ELR (cell line): ENCODE results near the gene OAF.
"Not testable (repeated sequence)": the region's sequence is repeated elsewhere in the genome, so short reads cannot be mapped to it uniquely, and the experiment has no call there.

Experiments
- DNase-seq: peaks from one replicate; pipeline ENCODE4 v3.0.0-alpha.2; 2015; ENCODE audit warnings: low read depth

The OAF gene

GRCh38 chr11:120244476-120245365 is 33.9 kb downstream of the OAF start:
- peak; percentile 26 for DNase-seq

DNA sequence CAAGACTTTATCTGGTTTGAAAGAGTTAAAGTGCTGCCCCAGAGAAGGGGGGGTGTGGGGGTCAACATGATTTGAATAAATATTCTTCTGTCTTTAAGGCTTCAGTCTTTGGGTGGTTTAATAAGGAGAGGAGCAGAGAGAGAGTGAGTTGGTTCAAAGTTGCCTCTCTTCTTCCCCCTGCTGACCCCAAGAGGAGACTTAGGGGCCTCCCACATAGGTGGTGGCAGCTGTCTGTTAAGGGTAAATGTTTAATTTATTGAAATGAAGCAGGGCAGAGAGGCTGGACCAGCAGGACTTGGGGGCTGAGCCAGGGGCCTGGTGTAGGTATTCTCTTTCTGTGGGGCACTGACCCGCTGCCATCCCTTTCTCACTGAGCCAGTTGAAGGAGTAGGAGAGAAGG is 34.6 kb downstream of the OAF start:
- DNase-seq = no peak

GRCh38 chr11:120248551-120249278 is 37.9 kb downstream of the OAF start:
- DNase-seq = peak; percentile 77

GRCh38 chr11:120249279-120250262 is 38.7 kb downstream of the OAF start:
- DNase-seq = no peak

DNA sequence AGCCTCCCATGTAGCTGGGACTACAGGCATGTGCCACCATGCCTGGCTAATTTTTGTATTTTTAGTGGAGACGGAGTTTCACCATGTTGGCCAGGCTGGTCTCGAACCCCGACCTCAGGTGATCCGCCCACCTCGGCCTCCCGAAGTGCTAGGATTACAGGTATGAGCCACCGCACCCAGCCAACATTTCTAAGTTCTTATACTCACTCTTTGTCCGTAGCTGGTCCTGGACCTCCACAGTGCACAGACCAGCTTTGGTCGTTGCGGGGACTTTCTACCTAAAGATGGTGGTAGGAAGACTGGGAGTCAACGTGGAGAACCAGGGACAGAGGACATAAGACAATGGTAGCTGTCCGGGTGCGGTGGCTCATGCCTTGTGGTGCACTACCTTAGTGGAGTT is 42.5 kb downstream of the OAF start:
- DNase-seq = not testable (repeated sequence)

GRCh38 chr11:120254788-120255518 is 44.1 kb downstream of the OAF start:
- no peak for DNase-seq

DNA sequence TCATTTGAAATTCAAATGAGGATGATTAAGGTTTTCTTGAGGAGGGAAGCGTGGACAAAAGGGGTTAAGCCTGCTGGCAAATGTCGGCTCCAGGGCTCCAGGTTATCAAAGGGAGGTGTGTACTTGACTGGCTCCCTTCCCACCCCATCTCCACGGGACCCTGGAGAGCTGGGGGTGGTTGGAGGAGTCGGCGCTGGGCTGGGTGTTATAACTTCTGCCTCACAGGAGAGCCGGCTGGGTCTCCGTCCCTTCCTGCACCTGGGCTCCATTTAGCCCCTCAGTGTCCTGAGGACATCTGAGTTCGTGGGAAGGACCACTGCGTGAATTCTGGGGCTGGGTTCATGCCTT is 44.7 kb downstream of the OAF start:
- DNase-seq = no peak

GRCh38 chr11:120256178-120256577 is 45.3 kb downstream of the OAF start:
- no peak for DNase-seq

DNA sequence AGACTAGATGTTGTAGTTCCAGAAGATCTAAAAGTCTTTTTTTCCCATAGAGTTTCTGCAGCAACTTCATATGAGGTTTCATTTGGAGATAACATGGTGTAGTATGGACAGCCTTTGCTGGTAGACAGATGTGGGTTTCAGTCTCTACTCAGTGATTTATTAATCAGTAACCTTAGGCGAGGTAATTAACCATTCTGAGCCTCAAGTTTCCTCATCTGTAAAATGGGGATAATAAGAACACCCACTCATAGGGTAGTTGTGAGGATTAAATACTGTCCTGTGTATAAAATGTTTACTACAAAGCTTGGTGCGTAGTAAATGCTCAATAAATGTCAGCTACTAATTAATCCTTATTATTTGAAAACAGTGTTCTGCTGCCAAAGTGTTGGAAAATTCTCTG is 45.9 kb downstream of the OAF start:
- DNase-seq = no peak

GRCh38 chr11:120257346-120257745 is 46.5 kb downstream of the OAF start:
- no peak for DNase-seq

- DNase-seq = no peak
These were observed 47.8 kb downstream of the OAF start for GRCh38 chr11:120258661-120259060.

DNA sequence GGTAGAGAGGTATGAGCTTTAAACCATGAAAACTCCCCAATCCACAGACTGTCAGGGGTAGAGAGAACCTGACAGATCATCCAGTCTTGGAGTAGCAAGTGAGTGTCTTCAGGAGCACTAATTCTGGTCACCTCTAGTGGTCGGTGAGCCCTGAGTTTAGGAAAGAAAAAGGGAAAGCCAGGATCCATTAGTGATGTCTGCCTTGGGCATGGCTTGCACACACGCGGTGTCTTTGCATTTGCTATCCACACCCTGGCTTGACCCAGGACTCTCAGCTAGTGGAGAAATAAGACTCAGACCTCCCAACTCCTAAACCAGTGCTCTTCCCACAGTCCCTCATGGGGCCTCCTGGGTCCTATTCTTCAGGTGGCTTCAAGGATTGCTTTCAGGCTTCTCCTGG is 48.4 kb downstream of the OAF start:
- DNase-seq = no peak

GRCh38 chr11:120259988-120260565 is 49.2 kb downstream of the OAF start:
- DNase-seq = no peak

DNA sequence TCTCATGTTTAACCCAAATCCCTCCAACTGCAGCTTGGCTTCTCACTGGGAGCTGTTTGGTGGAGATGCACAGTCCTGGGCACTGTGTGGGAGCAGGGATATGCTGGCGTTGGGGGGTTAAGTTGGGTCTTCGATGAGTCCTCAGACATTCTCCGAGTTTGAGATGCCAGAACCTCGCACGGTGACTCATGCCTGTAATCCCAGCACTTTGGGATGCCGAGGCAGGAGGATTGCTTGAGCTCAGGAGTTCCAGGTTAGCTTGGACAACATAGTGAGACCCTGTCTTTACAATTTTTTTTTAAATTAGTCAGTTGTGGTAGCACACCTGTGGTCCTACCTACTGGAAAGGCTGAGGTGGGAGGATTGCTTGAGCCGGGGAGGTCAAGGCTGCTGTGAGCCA is 49.8 kb downstream of the OAF start:
- DNase-seq = no peak

DNA sequence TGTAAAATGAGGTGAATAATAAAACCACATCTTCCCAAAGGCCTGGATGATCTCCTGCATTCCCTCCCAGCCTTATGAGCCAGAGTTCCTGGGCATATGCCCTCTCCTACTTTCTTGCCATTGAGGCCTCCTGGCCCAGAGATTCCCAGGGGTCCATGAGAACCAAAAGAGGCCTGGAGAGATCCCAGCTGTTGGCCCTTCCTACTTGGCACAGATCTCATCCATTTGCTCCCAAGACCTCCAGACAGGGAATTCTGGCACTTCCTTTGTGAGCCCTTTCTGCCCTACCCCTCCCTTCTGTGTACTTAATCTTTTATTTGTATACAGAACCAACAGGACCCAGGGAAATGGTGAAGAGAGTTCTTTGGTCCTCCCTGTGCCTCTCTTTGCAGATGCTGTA is 50.5 kb downstream of the OAF start:
- no peak for DNase-seq

DNA sequence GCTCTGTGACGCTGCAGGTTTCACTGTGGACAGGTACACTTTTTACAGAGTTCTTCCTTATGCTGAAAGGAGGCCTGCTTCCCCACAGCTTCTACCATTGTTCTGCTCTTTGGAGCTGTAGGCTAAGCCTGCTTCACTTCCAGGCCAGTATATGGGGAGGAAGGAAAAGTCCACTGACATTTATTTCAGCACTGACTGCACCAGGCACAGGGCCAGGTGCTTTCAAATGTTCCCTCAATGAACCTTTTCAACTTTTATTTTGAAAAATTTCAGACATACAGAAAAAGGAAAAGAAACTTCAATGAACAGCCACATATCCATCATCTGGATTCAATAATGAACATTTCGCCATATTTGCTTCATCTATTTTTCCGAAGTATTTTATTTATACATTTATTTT is 51.1 kb downstream of the OAF start:
- DNase-seq = no peak

GRCh38 chr11:120267319-120267718 is 56.5 kb downstream of the OAF start:
- no peak for DNase-seq

GRCh38 chr11:120268686-120269085 is 57.9 kb downstream of the OAF start:
- no peak for DNase-seq

- DNase-seq = no peak
These were observed 59.6 kb downstream of the OAF start for GRCh38 chr11:120270386-120270785.

DNA sequence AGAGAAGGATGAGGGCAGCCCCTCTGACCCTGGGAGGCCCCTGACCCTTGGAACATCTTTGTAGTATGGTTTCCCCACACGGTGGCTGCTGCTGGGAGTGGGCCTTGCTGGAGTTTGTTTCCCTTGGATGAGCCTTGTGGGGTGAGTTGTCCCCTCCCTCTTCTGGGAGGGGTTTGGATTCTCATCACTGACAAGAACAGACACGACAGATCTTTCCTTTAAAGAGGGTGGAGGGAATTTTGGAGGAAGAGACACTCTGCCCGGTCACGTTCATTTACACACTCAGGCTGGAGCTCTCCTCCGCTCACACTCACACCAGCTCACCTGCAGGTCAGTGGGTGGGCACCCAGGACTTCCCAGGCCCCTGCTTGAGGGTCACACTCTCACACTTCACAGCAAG is 60.8 kb downstream of the OAF start:
- DNase-seq = no peak

GRCh38 chr11:120272303-120272702 is 61.5 kb downstream of the OAF start:
- peak; percentile 82 for DNase-seq
